ENCODE results near the gene MRGPRD. TPM values are rescaled to one million over a fixed set of nuclear protein-coding genes. Genes with fewer than 3 reads are reported as not detected.

MRGPRD gene
- total and polyA plus RNA-seq, 2 donors (not counting 1 experiment from before 2014, with no cell fraction given), result not detected

DNA sequence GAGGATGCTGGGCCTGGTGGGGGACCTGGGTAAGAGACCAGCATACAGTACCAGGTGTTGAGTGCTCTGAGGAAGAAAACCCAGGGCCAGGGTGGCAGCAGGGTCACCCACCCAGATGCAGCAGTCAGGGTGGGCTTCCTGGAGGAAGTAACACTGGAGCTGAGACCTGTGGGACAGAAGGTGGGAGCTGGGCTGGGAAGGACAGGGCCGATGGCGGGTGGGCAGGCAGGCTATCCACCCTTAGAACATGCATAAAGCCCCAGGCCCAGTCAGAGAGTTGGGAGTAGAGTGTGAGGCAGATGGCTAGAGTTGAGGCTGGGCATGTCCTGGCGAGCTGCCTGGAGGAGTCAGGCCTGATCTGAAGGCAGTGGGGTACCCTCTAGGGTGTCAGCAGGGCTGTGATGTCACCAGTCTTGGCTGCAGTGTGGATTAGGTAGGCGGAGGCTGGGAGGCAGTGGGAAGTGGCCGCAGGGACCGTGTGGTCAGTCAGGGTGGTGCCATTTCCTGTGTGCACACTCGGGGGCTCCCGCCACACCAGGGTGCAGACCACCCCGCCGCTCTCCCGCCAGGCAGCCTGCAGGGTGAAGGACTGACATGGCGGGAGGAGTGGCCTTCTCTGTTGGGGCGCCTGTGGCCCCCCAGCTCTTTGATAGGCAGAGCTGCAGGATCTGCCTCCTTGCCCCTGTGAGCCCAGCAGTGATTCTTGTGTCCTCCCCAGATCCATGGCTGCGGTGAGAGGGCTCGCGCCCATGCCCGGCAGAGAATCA lies 41.8 kb downstream of the MRGPRD start:
- ChIA-PET CTCF (no interaction called here), POLR2A (no interaction called here)
- Histone ChIP-seq H3K4me2 (replicated peaks; ENCODE audit: low read depth, low read length, poor library complexity, severe bottlenecking) (no peak overlapping the region), H3K4me1 (ENCODE audit: control insufficient read depth in 2 of 2, insufficient read depth in 2 of 2, low read length in 2 of 2) (no peaks in the 10 kb centered on the region), H4K20me1 (ENCODE audit: control insufficient read depth, insufficient read depth, low read length, poor library complexity, severe bottlenecking) (no peaks in the 10 kb centered on the region), H3K79me2 (ENCODE audit: control insufficient read depth, insufficient read depth, low read length) (no peaks in the 10 kb centered on the region), H3K4me3 (ENCODE audit: control extremely low read depth in 1 of 5, extremely low read depth in 1 of 5, insufficient read depth in 1 of 5, low read depth in 2 of 5, low read length in 4 of 5) (no peak overlapping the region), H3K27me3 (replicated peaks in 1 of 4; ENCODE audit: control extremely low read depth in 1 of 4, control insufficient read depth in 3 of 4, insufficient read depth in 4 of 4, low read length in 3 of 4) (no peaks in the 10 kb centered on the region), H2AFZ (ENCODE audit: insufficient read depth, low read depth, low read length, poor library complexity, severe bottlenecking) (no peak overlapping the region), H3K9ac (ENCODE audit: low read length) (no peak overlapping the region), H3K9me3 (ENCODE audit: control extremely low read depth in 1 of 3, control insufficient read depth in 2 of 3, insufficient read depth in 1 of 3, low read length in 2 of 3) (no peaks in the 10 kb centered on the region), H3K36me3 (replicated peaks in 1 of 2; ENCODE audit: control extremely low read depth in 1 of 2, control insufficient read depth in 1 of 2, extremely low read depth in 1 of 2, insufficient read depth in 2 of 2, low read length in 1 of 2) (peaks cover 0 to 45% of the 10 kb centered on the region in 2 experiments), H3K27ac (ENCODE audit: low read length in 2 of 2) (no peak overlapping the region)
- H3K4me3 Mint-ChIP-seq, result no peak overlapping the region
- intact Hi-C loops (cut with micrococcal nuclease), result no loop called here
- DNase-seq, result no peak
- WGBS (ENCODE audit: insufficient coverage), result 85% methylated on average over 15 of the region's 17 CpGs
- no peaks in the 10 kb centered on the region for H3K9me3 Mint-ChIP-seq (ENCODE audit: insufficient read depth)
- H3K27me3 Mint-ChIP-seq, result no peaks in the 10 kb centered on the region
- H3K27ac Mint-ChIP-seq, result no peak overlapping the region
- ATAC-seq (ENCODE audit: low read depth), result no peak
- H3K4me1 Mint-ChIP-seq, result no peaks in the 10 kb centered on the region
- TF ChIP-seq, protein P1, sequence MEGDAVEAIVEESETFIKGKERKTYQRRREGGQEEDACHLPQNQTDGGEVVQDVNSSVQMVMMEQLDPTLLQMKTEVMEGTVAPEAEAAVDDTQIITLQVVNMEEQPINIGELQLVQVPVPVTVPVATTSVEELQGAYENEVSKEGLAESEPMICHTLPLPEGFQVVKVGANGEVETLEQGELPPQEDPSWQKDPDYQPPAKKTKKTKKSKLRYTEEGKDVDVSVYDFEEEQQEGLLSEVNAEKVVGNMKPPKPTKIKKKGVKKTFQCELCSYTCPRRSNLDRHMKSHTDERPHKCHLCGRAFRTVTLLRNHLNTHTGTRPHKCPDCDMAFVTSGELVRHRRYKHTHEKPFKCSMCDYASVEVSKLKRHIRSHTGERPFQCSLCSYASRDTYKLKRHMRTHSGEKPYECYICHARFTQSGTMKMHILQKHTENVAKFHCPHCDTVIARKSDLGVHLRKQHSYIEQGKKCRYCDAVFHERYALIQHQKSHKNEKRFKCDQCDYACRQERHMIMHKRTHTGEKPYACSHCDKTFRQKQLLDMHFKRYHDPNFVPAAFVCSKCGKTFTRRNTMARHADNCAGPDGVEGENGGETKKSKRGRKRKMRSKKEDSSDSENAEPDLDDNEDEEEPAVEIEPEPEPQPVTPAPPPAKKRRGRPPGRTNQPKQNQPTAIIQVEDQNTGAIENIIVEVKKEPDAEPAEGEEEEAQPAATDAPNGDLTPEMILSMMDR (IDR thresholded peaks at IDR 0.05), result no peak
- no peak for TF ChIP-seq EZH2 (IDR thresholded peaks at IDR 0.05; ENCODE audit: borderline replicate concordance, insufficient read depth, low read depth, low read length, poor library complexity, severe bottlenecking)

DNA sequence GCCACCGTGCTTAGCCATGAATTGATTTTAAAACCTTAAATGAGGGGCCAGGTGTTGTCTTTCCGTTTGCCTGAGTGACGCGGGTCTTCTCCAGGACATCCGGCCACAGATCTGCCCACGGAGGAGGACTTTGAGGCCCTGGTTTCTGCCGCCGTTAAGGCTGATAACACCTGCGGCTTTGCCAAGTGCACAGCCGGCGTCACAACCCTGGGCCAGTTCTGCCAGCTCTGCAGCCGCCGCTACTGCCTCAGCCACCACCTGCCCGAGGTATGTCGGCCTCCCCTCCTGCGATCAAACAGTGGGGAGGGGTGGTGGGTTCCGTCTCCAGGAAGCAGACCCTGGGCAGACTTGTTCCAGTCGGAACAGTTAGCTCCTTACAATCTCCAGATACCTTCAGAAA lies 42.7 kb downstream of the MRGPRD start:
- no peaks in the 10 kb centered on the region for H3K4me1 ChIP-seq (ENCODE audit: control insufficient read depth in 2 of 2, insufficient read depth in 2 of 2, low read length in 2 of 2)
- DNase-seq, result no peak
- WGBS (ENCODE audit: insufficient coverage), result over 99% methylated on average over 9 of the region's 18 CpGs
- Mint-ChIP-seq H3K4me1 (no peaks in the 10 kb centered on the region), H3K4me3 (no peak overlapping the region), H3K9me3 (ENCODE audit: insufficient read depth) (no peaks in the 10 kb centered on the region), H3K27me3 (no peaks in the 10 kb centered on the region), H3K27ac (no peak overlapping the region)
- CTCF ChIA-PET, result no interaction called here
- no peaks in the 10 kb centered on the region for H4K20me1 ChIP-seq (ENCODE audit: control insufficient read depth, insufficient read depth, low read length, poor library complexity, severe bottlenecking)
- no peaks in the 10 kb centered on the region for H3K9me3 ChIP-seq (ENCODE audit: control extremely low read depth in 1 of 3, control insufficient read depth in 2 of 3, insufficient read depth in 1 of 3, low read length in 2 of 3)
- no peak overlapping the region for H2AFZ ChIP-seq (ENCODE audit: insufficient read depth, low read depth, low read length, poor library complexity, severe bottlenecking)
- POLR2A ChIA-PET, result no interaction called here
- no peak overlapping the region for H3K4me3 ChIP-seq (ENCODE audit: control extremely low read depth in 1 of 5, extremely low read depth in 1 of 5, insufficient read depth in 1 of 5, low read depth in 2 of 5, low read length in 4 of 5)
- no peaks in the 10 kb centered on the region for H3K27me3 ChIP-seq (replicated peaks in 1 of 4; ENCODE audit: control extremely low read depth in 1 of 4, control insufficient read depth in 3 of 4, insufficient read depth in 4 of 4, low read length in 3 of 4)
- intact Hi-C loops (cut with micrococcal nuclease), result no loop called here
- ATAC-seq (ENCODE audit: low read depth), result no peak
- TF ChIP-seq, protein P1 (IDR thresholded peaks at IDR 0.05), result no peak
- no peak for TF ChIP-seq EZH2 (IDR thresholded peaks at IDR 0.05; ENCODE audit: borderline replicate concordance, insufficient read depth, low read depth, low read length, poor library complexity, severe bottlenecking)
- H3K79me2 ChIP-seq (ENCODE audit: control insufficient read depth, insufficient read depth, low read length), result no peaks in the 10 kb centered on the region
- peaks cover 0 to 48% of the 10 kb centered on the region in 2 experiments for H3K36me3 ChIP-seq (replicated peaks in 1 of 2; ENCODE audit: control extremely low read depth in 1 of 2, control insufficient read depth in 1 of 2, extremely low read depth in 1 of 2, insufficient read depth in 2 of 2, low read length in 1 of 2)
- H3K27ac ChIP-seq (ENCODE audit: low read length in 2 of 2), result no peak overlapping the region
- H3K9ac ChIP-seq (ENCODE audit: low read length), result no peak overlapping the region
- no peak overlapping the region for H3K4me2 ChIP-seq (replicated peaks; ENCODE audit: low read depth, low read length, poor library complexity, severe bottlenecking)
